GM18873 (cell line): ENCODE data around the gene LPAR3.

Experiments used
- ATAC-seq: cut with Tn5 transposase; IDR thresholded peaks from one replicate; pipeline ENCODE4 v1.9.1; 2021; ENCODE audit warnings: mild to moderate bottlenecking, moderate library complexity, moderate number of reproducible peaks; ENCODE audit not compliant: unreplicated experiment, low FRiP score

LPAR3 gene

GRCh38 chr1:84859866-84860265 is 33.1 kb downstream of the LPAR3 start:
- no peak for ATAC-seq

- no peak for ATAC-seq
Measured at GRCh38 chr1:84857906-84858305, 35.1 kb downstream of the LPAR3 start.

- ATAC-seq = no peak
Measured at GRCh38 chr1:84856726-84857270, 36.2 kb downstream of the LPAR3 start.

- ATAC-seq = no peak
Measured at GRCh38 chr1:84855691-84856630, 37.0 kb downstream of the LPAR3 start.

GRCh38 chr1:84855168-84855567 is 37.8 kb downstream of the LPAR3 start:
- no peak for ATAC-seq

GRCh38 chr1:84853741-84854721 is 39.0 kb downstream of the LPAR3 start:
- peak; percentile 97 for ATAC-seq

GRCh38 chr1:84851839-84852238 is 41.2 kb downstream of the LPAR3 start:
- no peak for ATAC-seq

- no peak for ATAC-seq
Measured at GRCh38 chr1:84849357-84849975, 43.5 kb downstream of the LPAR3 start.

GRCh38 chr1:84847253-84848250 is 45.5 kb downstream of the LPAR3 start:
- ATAC-seq = no peak

GRCh38 chr1:84846387-84846786 is 46.6 kb downstream of the LPAR3 start:
- no peak for ATAC-seq

- no peak for ATAC-seq
Measured at GRCh38 chr1:84845357-84845756, 47.6 kb downstream of the LPAR3 start.

- ATAC-seq = no peak
Measured at GRCh38 chr1:84844094-84844493, 48.9 kb downstream of the LPAR3 start.

GRCh38 chr1:84842748-84843231 is 50.2 kb downstream of the LPAR3 start:
- no peak for ATAC-seq

- no peak for ATAC-seq
Measured at GRCh38 chr1:84841971-84842370, 51.0 kb downstream of the LPAR3 start.

GRCh38 chr1:84840346-84840745 is 52.7 kb downstream of the LPAR3 start:
- no peak for ATAC-seq

GRCh38 chr1:84839544-84839943 is 53.5 kb downstream of the LPAR3 start:
- no peak for ATAC-seq

- ATAC-seq = no peak
Measured at GRCh38 chr1:84836145-84836544, 56.9 kb downstream of the LPAR3 start.

- ATAC-seq = no peak
Measured at GRCh38 chr1:84835169-84835568, 57.8 kb downstream of the LPAR3 start.
